Fibroblast of mammary gland (primary cell): ENCODE data around the gene EDN1.
A peak's percentile ranks its signal among the peaks of the same experiment; 100 is the strongest.

Experiments
- DNase-seq: peaks from one replicate; pipeline ENCODE4 v3.0.0-alpha.2; 2010; ENCODE audit warnings: low read depth
- H3K4me3 ChIP-seq: 2 replicates; pipeline ENCODE4 v1.5.1; 2011; ENCODE audit warnings: low read depth, mild to moderate bottlenecking, low read length, moderate library complexity; ENCODE audit not compliant: control insufficient read depth
- CTCF ChIP-seq: conservative IDR thresholded peaks from 2 replicates; pipeline ENCODE4 v1.5.1; 2011; ENCODE audit warnings: low read depth, low read length, inconsistent platforms; ENCODE audit not compliant: control insufficient read depth, insufficient read depth

EDN1 gene

GRCh38 chr6:12324099-12324498, 33.9 kb downstream of the EDN1 start:
- TF ChIP-seq CTCF = no peak
- DNase-seq = peak; percentile 35
- H3K4me3 ChIP-seq = no peak overlapping the region

DNA sequence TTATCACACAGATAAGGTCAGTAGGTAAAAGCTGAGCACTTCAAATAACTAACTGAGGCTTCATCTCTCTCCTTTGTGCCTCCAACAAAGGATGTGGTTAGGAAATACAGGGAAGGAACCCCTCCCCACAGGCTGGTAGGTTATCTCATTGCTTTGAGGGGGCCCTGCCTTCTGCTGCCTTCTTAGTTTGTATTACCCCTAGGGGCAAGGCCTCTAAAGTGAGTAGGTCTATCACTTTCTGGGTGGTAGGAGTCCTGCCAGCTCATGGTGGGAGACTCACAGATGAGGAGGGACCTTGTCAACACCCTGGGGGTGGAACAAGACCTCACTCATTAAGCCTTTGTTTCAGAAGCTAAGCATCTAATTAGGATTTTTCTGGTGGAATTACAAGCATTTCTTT, 34.6 kb downstream of the EDN1 start:
- H3K4me3 ChIP-seq = no peak overlapping the region
- no peak for DNase-seq
- no peak for TF ChIP-seq CTCF

- no peak for TF ChIP-seq CTCF
- no peak for DNase-seq
- no peak overlapping the region for H3K4me3 ChIP-seq
Observed at GRCh38 chr6:12325872-12326271, 35.7 kb downstream of the EDN1 start.

GRCh38 chr6:12327391-12327790, 37.2 kb downstream of the EDN1 start:
- no peak for TF ChIP-seq CTCF
- H3K4me3 ChIP-seq = no peak overlapping the region
- DNase-seq = no peak

DNA sequence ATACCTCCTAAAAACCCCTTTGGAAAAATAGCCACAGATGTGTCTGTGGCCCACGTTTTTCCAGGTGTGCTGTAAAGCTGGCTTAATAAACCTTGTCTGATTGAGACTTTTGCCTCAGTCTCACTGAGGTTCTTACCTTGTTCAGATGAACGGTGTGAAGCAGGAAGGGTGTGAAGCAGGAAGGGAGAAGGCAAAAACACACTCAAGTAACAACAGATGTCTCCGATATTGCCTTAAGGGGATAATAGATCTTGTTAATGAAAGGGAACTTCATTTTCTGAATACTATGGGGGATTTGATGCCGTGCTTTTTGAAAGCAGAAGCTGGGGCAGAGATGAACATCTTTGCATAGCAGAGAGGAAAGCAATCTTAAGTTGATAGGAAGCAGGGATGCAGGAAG, 37.8 kb downstream of the EDN1 start:
- no peak for TF ChIP-seq CTCF
- no peak overlapping the region for H3K4me3 ChIP-seq
- no peak for DNase-seq

DNA sequence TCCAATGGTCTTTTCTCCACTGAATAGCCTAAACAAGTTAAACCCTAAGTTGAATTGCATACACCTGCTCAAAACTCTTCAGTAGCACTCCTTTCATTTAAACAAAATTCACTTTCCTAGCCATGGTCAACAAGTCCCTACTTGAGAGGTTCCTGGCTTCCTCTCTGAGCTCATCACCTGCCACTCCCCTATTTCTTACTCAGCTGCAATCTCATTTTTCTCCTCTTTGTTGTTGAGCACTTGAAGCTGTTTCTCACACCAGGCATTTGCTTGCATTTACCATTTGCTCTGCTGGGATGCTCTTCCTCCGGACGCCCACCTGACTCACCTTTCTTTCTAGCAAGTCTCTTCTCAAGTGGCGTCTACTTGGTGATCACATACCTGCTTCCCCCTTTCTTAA, 38.5 kb downstream of the EDN1 start:
- DNase-seq = no peak
- TF ChIP-seq CTCF = no peak

GRCh38 chr6:12331474-12331873, 41.3 kb downstream of the EDN1 start:
- H3K4me3 ChIP-seq = no peak overlapping the region
- no peak for DNase-seq
- no peak for TF ChIP-seq CTCF

More for the DNA sequence above, 38.5 kb downstream of the EDN1 start:
- no peak overlapping the region for H3K4me3 ChIP-seq
